GM21723 (cell line): ENCODE data around the gene FURIN.
A peak's percentile ranks its signal among the peaks of the same experiment; 100 is the strongest.

Source experiments
- ATAC-seq: cut with Tn5 transposase; IDR thresholded peaks from one replicate; pipeline ENCODE4 v1.9.1; 2021; ENCODE audit warnings: mild to moderate bottlenecking, moderate library complexity; ENCODE audit not compliant: unreplicated experiment

Gene FURIN

GRCh38 chr15:90881978-90882721 lies 13.8 kb downstream of the FURIN start:
- no peak for ATAC-seq

- ATAC-seq, result no peak
Observed at GRCh38 chr15:90882781-90883525, 14.6 kb downstream of the FURIN start.

- no peak for ATAC-seq
Observed at GRCh38 chr15:90883526-90883975, 15.2 kb downstream of the FURIN start.

GRCh38 chr15:90883976-90884718 lies 15.8 kb downstream of the FURIN start, which contains the start of gene FES:
Gene FES, plus strand, starts transcription at chr15:90884504. Its CDS starts 542 bp downstream, at chr15:90885046.
- ATAC-seq, result no peak

GRCh38 chr15:90884719-90885431 lies 16.5 kb downstream of the FURIN start:
- no peak for ATAC-seq

GRCh38 chr15:90885432-90886290 lies 17.3 kb downstream of the FURIN start:
- peak; percentile 52 for ATAC-seq

- no peak for ATAC-seq
Observed at GRCh38 chr15:90886291-90886614, 17.9 kb downstream of the FURIN start.

- ATAC-seq, result no peak
Observed at GRCh38 chr15:90887037-90887481, 18.7 kb downstream of the FURIN start.

- no peak for ATAC-seq
Observed at GRCh38 chr15:90889313-90889730, 20.9 kb downstream of the FURIN start.

GRCh38 chr15:90889736-90890456 lies 21.5 kb downstream of the FURIN start:
- no peak for ATAC-seq

- ATAC-seq, result no peak
Observed at GRCh38 chr15:90890839-90891238, 22.5 kb downstream of the FURIN start.

GRCh38 chr15:90891346-90891949 lies 23.1 kb downstream of the FURIN start:
- no peak for ATAC-seq

- no peak for ATAC-seq
Observed at GRCh38 chr15:90892023-90892422, 23.6 kb downstream of the FURIN start.

- ATAC-seq, result no peak
Observed at GRCh38 chr15:90892498-90893174, 24.2 kb downstream of the FURIN start.

GRCh38 chr15:90893175-90894090 lies 25.0 kb downstream of the FURIN start:
- ATAC-seq, result no peak

GRCh38 chr15:90895571-90896117 lies 27.3 kb downstream of the FURIN start:
- ATAC-seq, result no peak

- ATAC-seq, result peak; percentile 71
Observed at GRCh38 chr15:90897131-90897655, 28.8 kb downstream of the FURIN start.
